Measurements from ENCODE around the gene TMCC2.
A peak's percentile ranks its signal among the peaks of the same experiment; 100 is the strongest.
"Not testable (repeated sequence)": the region's sequence is repeated elsewhere in the genome, so short reads cannot be mapped to it uniquely, and the experiment has no call there.

TMCC2 gene

GRCh38 chr1:205280666-205281395 is 53.1 kb downstream of the TMCC2 start:
- not testable (repeated sequence) for DNase-seq (ENCODE audit: low spot score)

GRCh38 chr1:205283270-205284147 is 55.8 kb downstream of the TMCC2 start:
- no peak for DNase-seq (ENCODE audit: low spot score)

- peak; percentile 95 for DNase-seq (ENCODE audit: low spot score)
Measured at GRCh38 chr1:205284420-205285144, 56.8 kb downstream of the TMCC2 start.

GRCh38 chr1:205285381-205286101 is 57.8 kb downstream of the TMCC2 start:
- DNase-seq (ENCODE audit: low spot score): no peak

- no peak for DNase-seq (ENCODE audit: low spot score)
Measured at GRCh38 chr1:205286335-205286950, 58.7 kb downstream of the TMCC2 start.

GRCh38 chr1:205287076-205287475 is 59.3 kb downstream of the TMCC2 start:
- no peak for DNase-seq (ENCODE audit: low spot score)

GRCh38 chr1:205287767-205288559 is 60.2 kb downstream of the TMCC2 start:
- no peak for DNase-seq (ENCODE audit: low spot score)

GRCh38 chr1:205291596-205291995 is 63.9 kb downstream of the TMCC2 start:
- no peak for DNase-seq (ENCODE audit: low spot score)

- no peak for DNase-seq (ENCODE audit: low spot score)
Measured at GRCh38 chr1:205293350-205294074, 65.8 kb downstream of the TMCC2 start.

GRCh38 chr1:205294175-205294917 is 66.6 kb downstream of the TMCC2 start:
- peak; percentile 71 for DNase-seq (ENCODE audit: low spot score)

GRCh38 chr1:205294934-205295333 is 67.2 kb downstream of the TMCC2 start:
- no peak for DNase-seq (ENCODE audit: low spot score)

GRCh38 chr1:205296154-205296553 is 68.4 kb downstream of the TMCC2 start:
- DNase-seq (ENCODE audit: low spot score): no peak

GRCh38 chr1:205297546-205298177 is 69.9 kb downstream of the TMCC2 start:
- not testable (repeated sequence) for DNase-seq (ENCODE audit: low spot score)

GRCh38 chr1:205298191-205298994 is 70.6 kb downstream of the TMCC2 start:
- peak; percentile 85 for DNase-seq (ENCODE audit: low spot score)

- no peak for DNase-seq (ENCODE audit: low spot score)
Measured at GRCh38 chr1:205300149-205300548, 72.4 kb downstream of the TMCC2 start.

GRCh38 chr1:205301205-205301821 is 73.6 kb downstream of the TMCC2 start:
- peak; percentile 90 for DNase-seq (ENCODE audit: low spot score)

- DNase-seq (ENCODE audit: low spot score): no peak
Measured at GRCh38 chr1:205301842-205302588, 74.3 kb downstream of the TMCC2 start.
